ENCODE results near the gene ADO. TPM values are rescaled to one million over a fixed set of nuclear protein-coding genes. Genes with fewer than 3 reads are reported as not detected.

ADO gene
- total and polyA plus RNA-seq, 10 of the 15 experiments (the other 5 are each of a cell fraction or from before 2014, with no cell fraction given) = 4.3 to 44.6 (median 18.7) TPM

DNA sequence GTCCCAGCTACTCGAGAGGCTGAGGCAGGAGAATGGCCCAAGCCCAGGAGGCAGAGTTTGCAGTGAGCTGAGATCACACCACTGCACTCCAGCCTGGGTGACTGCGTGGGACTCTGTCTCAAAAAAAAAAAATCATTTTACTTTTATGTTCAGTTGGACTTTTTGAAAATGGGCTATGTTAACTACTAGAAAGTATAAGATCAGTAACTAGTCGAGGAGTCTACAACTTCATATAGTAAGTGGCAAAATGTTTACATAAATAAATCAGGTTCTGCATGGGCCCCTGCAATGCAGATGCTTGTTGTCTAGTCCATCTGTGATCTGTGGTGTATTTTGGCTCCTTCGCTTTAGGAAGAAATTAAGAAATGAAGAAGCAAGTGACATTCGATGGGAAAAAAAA, 12.3 kb upstream of the ADO start (continued):
- TF ChIP-seq, protein P1, sequence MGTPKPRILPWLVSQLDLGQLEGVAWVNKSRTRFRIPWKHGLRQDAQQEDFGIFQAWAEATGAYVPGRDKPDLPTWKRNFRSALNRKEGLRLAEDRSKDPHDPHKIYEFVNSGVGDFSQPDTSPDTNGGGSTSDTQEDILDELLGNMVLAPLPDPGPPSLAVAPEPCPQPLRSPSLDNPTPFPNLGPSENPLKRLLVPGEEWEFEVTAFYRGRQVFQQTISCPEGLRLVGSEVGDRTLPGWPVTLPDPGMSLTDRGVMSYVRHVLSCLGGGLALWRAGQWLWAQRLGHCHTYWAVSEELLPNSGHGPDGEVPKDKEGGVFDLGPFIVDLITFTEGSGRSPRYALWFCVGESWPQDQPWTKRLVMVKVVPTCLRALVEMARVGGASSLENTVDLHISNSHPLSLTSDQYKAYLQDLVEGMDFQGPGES (IDR thresholded peaks at IDR 0.05) = no peak

DNA sequence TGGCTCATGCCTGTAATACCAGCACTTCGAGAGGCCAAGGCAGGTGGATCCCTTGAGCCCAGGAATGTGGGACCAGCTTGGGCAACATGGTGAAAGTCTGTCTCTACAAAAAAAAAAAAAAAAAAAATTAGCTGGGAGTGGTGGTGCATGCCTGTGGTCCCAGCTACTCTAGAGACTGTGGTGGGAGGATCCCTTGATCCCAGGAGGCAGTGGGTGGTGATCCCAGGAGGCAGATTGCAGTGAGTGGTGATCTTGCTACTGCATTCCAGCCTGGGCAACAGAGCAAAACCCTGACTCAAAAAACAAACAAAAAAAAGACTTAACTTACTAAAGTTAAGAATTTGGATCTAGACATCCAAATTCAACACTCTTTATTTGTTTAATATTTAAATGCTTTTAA, 10.2 kb upstream of the ADO start:
- Histone ChIP-seq H3K27ac (ENCODE audit: control insufficient read depth, insufficient read depth) (no peak overlapping the region), H3K9me3 (replicated peaks; ENCODE audit: control insufficient read depth, insufficient read depth, low read length) (no peaks in the 10 kb centered on the region), H3K4me1 (ENCODE audit: control insufficient read depth, insufficient read depth, low read length) (no peaks in the 10 kb centered on the region), H3K9ac (ENCODE audit: control insufficient read depth, insufficient read depth, low read length) (no peak overlapping the region), H3K4me3 (no peak overlapping the region), H3K27me3 (replicated peaks in 1 of 2; ENCODE audit: control insufficient read depth in 2 of 2, insufficient read depth in 2 of 2, low read length in 1 of 2) (no peaks in the 10 kb centered on the region), H2AFZ (ENCODE audit: control insufficient read depth, low read depth, low read length) (no peak overlapping the region), H3K36me3 (ENCODE audit: control insufficient read depth in 2 of 2, insufficient read depth in 2 of 2, low read length in 1 of 2) (no peaks in the 10 kb centered on the region), H4K20me1 (ENCODE audit: control insufficient read depth, insufficient read depth) (no peaks in the 10 kb centered on the region), H3K79me2 (ENCODE audit: control insufficient read depth, insufficient read depth, low read length) (no peaks in the 10 kb centered on the region), H3K4me2 (ENCODE audit: control insufficient read depth, insufficient read depth) (no peak overlapping the region)
- no TSS peak for BruUV-seq (replicated peaks)
- TF ChIP-seq SIN3A (IDR thresholded peaks at IDR 0.05; ENCODE audit: low read depth, low read length) = no peak
- no peak for TF ChIP-seq BCL3 (IDR thresholded peaks at IDR 0.05; ENCODE audit: borderline replicate concordance, insufficient read depth, low read depth, low read length, poor library complexity, severe bottlenecking)
- TF ChIP-seq CEBPB (IDR thresholded peaks at IDR 0.05; ENCODE audit: borderline replicate concordance in 1 of 2, low read depth in 2 of 2, low read length in 2 of 2) = no peak
- no peak for TF ChIP-seq JUNB (IDR thresholded peaks at IDR 0.05)
- no peak for TF ChIP-seq KLF5 (IDR thresholded peaks at IDR 0.05; ENCODE audit: partially characterized antibody)
- TF ChIP-seq DPF2 (IDR thresholded peaks at IDR 0.05) = no peak
- no peak for TF ChIP-seq NBN (IDR thresholded peaks at IDR 0.05)
- no peak for TF ChIP-seq SMARCA5 (IDR thresholded peaks at IDR 0.05)
- TF ChIP-seq HDGF (IDR thresholded peaks at IDR 0.05) = no peak
- 33% methylated on average over 1 of the region's 1 CpG for whole genome bisulfite sequencing (ENCODE audit: insufficient coverage, insufficient replicate concordance, low lambda C conversion rate, missing lambda C conversion rate)
- SMC1A ChIA-PET (ENCODE audit: uncharacterized antibody, unreplicated experiment) = interaction anchor here (1.1 to 1.7 kb wide), 4 partner anchors 8 to 137 kb away, joined by 3 to 7 read pairs (median 4); no protein-coding TSS in a partner anchor
- in situ Hi-C loops (cut with MboI) (no loop called here), intact Hi-C loops (cut with micrococcal nuclease; ENCODE audit: unreplicated experiment) (no loop called here)
- no peak for FAIRE-seq
- RAD21 ChIA-PET (ENCODE audit: unreplicated experiment) = no interaction called here
- CTCF ChIA-PET = no interaction called here
- ATAC-seq = no peak
- POLR2A ChIA-PET = interaction anchor here (1.5 kb wide), 1 partner anchor 12 kb away, joined by 4 read pairs; no protein-coding TSS in a partner anchor
- DNase-seq (ENCODE audit: low read depth, low spot score) = no peak
